Activated naive CD4-positive, alpha-beta T cell treated with anti-CD3 and anti-CD28 coated beads, Interleukin-2, amount 50 U/mL, for 16 hours (primary cell): ENCODE measurements around the gene FAM120AOS.

ENCODE experiments used
- DNase-seq: peaks from one replicate; pipeline ENCODE4 v3.0.0-alpha.2; 2020

FAM120AOS gene

DNA sequence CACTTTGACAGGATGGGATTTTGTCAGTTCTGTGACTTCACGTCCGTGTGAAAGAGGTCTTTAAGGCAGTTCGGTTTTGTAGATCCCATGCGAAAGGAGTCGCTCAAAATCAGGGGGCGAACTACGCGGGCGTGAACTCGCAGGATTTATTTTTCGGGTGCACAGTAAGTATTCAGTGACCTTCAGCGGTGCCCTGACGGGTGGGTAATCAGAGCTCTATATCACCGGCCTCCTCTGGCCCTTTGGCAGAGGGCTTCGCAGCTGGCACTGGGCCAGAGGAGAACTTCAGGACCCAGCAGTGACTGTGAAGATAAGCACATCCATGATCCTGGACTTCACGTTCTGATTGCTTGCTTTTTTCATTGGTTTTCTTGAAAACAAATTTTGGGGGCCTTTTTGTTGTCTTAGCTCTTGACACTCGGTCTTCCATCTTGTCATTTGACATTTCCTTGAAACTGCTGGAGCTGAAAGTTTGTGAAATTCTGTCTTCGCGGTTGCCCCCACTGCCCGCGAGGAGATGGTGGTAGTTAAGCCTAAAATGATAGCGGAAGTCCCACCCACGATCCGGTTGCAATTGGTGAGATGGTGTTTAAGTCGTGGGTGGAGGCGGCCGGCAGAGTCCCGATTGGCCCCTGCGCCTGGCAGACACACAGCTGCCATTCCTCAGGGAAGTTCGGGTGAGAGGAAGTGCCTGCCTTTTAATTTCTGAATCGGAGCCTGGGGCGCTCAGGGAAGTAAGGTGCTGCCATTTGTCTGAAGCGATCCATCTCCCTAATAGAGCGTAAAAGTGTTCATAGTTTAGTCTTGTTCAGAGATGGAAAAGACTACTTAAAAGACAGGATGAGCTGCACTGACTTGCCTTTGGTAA lies at the start of gene FAM120AOS:
Gene FAM120AOS, minus strand, starts transcription at position 535 of the 868 bp plus-strand sequence. CDS start 872 bp downstream, outside the sequence.
- peak; percentile 83 for DNase-seq

DNA sequence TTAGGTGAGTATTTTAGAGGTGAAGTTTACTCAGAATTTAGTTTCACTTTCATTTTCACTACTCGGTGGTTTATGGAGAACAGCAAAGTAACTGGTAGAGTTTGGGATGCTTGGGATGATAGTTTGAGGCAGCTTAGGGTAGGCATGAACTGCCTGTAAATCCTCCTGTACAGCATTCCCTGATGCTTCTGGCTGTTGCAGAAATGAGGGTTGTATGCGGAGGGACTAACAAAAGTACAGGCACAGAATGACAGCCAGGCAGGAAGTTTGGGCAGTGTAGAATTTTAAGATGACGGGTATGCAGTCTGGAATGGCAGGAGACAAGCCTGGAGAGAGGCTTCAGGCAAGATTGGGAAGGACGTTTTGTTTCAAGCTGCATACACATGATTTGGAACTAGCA lies 48.0 kb upstream of the FAM120AOS start:
- DNase-seq = no peak

DNA sequence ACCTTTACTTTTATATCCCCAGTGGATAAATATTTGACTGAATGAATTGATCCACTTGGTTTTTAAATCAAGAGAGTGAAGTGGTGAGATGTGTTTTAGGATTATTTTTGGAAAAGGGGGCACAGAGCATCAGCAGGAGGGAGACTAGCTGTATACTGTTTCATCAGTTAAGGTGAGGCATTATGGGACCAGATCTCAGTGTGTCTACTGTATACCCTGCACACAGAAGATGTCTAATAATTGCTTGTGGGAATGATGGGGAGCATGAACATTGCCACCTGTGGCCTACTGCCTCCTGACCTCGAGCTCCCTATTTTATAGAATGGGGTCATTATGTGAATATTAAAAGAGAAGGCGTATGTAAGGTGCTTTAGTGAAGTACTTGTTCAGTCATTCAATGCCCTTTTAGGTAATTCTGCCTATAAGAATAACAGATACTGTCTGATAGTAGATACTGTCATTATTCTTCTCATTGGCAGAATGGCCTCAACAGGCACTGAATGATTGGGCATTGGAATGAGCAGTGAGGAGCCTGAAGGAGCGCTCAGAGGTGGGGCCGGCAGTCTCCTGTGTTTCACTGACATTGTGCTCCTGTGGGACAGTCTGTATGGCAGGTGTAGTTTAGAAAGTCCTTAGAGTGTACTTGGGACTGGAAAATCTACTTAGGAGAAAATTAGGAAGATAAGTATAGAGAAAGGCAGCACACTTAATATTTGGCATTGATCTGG lies 47.4 kb upstream of the FAM120AOS start:
- no peak for DNase-seq

DNA sequence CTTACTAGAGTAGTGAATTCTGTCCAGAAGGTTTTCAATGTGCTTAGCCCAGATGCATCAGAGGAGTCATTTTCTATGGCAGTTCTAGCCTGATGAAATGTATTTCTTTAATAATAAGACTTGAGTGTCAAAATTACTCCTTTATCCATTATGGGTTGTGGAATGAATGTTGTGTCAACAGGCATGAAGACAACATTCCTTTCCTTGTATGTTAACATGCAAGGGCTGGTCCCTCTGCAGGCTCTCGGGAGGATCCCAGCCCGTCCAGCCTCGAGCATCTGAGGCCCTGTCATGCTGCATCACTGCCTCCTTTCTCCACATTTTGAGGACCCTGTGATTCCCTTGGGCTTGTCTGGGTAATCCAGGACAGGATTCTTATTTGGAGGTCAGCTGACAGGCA lies 42.9 kb upstream of the FAM120AOS start:
- DNase-seq = no peak

DNA sequence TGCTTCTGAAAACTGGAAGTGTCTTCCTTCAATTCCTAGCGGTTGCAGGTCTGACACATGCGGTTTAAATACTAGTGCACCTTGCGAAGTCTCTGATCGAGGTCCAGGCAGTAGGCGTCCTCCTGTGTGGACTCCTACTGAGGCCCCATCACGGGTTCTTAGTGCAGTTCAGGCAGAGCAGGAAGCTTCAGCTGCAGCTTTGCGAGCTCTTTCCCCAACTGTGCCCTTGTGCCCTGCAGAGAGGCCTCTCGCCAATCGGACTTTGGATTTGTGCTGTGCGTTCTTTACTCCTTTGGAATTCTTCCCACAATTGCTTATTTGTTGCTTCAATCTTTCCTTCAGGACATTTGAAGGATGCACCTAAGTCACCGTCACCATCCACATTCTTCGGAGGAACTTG lies 40.6 kb upstream of the FAM120AOS start:
- DNase-seq = no peak

DNA sequence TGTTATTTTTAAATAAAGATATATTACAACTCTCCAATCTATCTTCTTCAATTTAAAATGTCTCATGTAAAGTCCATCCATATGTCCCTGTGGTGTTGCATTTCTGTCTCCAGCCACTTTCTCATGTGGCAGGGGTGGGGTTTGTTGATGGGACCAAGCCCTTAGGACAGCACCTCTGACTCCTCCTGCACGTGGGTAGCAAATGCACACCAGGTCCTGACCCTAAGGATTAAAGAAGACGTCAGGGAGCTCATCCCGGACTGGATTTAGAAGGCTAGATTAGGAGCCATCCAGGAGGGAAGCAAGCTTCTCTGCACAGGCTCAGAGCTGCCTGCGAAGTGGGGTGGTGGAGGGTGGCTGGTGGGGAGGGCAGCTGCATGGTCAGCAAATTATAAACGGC lies 38.9 kb upstream of the FAM120AOS start:
- no peak for DNase-seq

DNA sequence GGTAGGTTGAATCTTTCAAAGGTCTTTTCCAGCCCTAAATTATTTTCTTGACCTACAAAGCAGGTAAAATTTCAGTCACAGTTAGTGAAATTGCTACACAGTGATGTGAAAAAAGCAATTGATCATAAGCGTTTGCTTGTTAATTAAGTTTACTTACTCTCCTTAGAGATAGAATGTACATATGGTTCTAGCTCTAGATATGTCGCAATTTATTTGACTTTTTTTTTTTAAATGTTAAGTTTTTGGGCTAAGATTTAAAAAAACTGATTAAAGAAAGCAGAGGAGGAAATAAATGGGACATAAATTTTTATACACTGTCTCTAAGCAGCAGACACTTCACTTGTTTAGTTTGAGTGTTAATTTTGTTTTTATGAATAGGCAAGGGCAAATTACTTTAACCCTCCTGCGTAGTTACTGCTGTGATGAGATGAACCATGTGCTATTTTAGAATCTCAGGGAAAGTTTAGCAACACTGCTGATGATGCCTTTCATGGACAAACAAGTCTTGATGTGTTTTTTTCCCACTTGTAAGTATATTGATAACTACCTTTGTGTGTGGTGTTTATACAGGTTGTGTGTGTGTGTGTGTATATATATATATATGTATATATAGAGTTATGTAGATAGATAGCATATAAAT lies 38.3 kb upstream of the FAM120AOS start:
- DNase-seq = no peak

DNA sequence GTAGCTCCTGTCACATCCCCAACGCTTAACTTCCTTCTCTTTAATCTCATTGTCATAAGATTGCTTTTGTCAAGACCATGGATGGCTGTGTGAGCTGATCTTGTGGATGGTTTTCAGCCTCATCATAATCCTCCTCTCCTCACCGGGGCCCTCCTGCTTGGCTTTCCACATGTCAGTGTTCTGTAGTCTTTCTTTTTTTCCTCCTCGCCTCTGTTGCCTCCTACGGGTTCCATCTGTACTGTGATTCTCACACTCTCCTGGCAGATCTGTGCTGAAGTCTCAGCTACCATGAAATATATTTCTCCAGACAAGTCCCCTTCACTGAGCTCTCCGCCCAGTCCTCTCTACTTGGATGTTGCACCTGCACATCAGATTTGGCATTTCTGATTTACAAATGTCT lies 34.9 kb upstream of the FAM120AOS start:
- no peak for DNase-seq

DNA sequence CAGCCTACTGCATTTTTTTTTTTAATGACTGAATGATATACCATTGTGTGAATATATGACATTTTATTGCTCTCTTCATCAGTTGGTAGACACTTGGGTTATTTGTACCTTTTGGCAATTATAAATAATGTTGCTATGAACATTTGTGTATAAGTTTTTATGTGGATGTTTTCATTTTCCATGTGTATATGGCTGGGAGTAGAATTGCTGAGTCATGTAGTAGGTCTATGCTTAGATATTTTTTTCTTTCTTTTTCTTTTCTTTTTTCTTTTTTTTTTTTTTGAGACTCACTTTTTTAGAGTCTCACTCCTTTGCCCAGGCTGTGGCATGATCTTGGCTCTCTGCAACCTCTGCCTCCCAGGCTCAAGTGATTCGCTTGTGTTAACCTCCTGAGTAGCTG lies 32.9 kb upstream of the FAM120AOS start:
- no peak for DNase-seq

DNA sequence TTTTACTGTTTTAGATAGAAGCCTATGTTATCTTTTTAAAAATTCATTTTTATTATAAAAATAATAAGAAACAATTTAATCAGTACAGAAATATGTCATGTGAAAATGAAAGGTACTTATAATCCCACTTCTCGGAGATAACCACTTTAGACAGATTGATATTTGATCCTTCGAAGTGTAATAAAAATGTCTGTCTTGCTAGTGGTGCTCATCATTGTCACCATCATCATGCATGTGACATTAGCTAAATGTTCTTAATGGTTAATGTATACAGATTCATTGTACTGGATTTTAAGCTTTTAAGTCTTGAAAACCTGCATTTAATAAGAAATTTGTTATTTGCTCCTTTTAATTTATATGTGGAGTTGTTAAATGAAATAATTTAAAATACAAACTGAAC lies 30.1 kb upstream of the FAM120AOS start:
- DNase-seq = no peak

DNA sequence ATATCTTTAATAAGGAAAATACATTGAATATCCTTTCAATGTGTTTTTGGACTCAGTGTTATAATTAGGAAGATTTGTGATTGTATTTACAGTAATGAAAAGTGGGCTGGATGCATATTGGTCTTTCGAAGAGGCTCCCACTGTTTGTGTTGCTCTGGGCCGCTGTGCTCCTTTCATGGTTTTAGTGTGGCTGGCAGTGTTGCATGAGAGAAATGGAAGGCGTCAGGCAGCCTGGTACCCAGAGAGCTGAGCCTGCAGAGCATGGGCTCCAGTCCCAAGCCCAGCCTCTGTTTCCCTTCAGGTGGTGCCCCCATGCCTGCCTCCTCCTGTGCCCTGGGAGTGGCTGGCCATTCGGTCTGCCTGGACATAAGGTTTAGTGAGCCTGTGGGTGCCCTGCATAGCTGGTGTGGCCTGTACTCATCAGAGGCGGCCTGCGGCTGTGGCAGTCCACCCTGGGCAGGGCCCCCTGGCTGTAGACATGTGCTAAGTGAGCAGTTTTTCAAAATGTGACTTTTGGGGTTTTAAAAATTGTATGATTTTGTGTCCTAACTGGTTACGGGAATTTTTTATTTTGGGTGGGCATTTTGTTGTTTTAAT lies 27.4 kb upstream of the FAM120AOS start:
- DNase-seq = no peak

DNA sequence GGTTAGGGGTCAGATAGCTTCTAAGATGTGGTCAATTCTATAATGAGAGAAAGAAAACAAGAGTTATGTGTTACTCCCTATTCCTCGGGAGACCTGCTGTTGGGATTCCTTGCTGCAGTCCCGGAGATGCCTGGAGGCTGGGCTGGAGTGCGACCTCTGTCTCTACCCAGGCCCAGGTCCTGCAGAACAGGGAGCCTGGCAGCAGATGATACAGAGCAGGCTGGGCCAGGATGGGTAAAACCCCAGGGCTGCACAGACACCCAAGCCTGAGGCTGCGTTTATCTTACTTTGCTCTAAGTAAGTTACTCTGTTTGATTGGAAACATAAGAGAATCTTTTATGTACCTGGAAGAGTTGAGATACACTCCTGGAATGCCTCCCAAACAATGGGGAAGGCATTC lies 26.9 kb upstream of the FAM120AOS start:
- DNase-seq = no peak

DNA sequence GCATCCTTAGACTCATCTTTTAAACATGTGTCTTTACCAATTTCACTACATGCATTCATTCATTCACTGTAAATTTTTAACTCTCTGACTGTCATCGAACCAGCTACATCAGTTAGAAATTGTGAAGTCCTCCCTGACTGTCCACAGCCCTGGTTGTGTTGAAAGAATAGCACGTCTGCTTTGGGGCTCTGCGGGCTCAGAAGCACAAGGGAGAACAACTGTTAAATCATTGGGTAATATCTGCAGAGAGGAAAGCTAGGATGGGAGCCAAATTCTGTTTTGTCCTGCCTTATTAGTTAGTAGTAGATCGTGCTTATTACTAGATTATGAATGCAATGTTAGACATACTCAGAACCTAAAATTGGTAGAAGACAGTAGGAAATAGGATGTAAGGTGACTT lies 26.3 kb upstream of the FAM120AOS start:
- DNase-seq = no peak

DNA sequence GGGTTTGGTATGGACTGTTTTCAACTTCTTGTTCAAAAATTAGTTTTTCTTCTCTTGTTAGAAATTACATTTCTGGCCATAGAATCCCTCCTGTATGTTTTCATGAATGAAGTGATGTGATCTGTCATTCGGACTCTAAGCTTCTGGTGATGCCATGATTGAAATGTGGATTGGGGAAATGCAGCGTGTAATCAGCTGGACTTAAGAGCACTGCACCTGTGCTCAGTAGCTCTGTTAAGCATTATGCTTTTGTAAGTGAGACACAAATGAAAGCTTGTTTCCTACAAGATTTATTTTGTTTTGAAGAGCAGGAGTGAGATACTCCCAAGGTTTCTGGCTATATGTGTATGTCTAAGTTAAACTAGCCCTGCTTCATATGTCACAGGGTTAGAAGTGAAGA lies 24.0 kb upstream of the FAM120AOS start:
- no peak for DNase-seq

DNA sequence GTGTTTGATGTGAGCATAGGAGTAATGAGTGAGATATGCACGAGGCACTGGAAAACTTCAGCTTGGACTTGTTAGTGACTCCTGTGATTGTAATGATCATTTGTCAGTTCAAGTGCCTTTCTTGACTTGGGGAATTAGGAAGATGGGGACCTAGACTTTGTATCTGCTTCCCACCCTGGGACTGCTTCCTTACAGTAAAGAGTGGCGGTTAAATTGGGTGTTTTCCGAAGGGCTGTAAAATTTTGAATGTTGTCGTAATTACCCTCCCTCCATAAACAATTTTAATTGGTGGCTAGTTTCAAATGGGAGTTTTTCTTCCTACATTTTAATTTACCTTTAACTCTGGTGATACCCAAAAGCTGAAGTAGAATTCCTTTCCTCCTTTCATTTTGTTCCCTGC lies 23.5 kb upstream of the FAM120AOS start:
- DNase-seq = no peak

DNA sequence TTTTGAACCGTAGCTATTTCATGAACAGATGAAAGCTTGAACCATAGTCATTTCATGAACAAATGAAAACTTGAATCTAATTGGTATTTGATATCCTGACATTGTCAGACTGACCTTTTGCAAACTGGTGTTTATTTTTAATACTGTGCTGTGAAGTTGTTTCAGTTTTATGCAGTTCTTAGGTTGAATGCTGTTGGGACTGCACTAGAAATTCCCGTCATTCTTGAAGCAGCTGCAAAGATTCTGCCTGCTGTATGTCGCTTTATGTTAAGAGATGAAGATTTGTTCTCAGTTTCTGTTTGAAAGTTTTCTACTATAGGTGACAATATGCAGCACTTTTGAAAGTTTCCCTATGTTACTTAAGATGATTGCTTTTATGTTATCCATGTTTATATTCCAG lies 22.5 kb upstream of the FAM120AOS start:
- no peak for DNase-seq

DNA sequence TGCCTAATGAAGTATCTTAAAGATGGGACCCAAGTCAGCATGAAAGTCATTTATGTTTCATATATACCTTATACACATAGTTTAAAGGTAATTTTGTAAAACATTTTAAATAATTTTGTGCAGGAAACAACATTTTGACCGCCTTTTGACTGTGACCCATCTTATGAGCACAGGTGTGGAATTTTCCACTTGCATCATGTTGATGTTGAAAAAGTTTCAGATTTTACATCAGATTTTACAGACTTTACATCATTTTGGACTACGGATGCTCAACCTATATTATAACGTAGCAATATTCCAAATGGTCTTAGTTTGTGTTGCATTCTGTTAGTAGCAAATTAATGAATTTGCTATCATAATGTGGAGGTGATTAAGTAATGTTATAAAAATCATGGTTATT lies 21.7 kb upstream of the FAM120AOS start:
- no peak for DNase-seq

DNA sequence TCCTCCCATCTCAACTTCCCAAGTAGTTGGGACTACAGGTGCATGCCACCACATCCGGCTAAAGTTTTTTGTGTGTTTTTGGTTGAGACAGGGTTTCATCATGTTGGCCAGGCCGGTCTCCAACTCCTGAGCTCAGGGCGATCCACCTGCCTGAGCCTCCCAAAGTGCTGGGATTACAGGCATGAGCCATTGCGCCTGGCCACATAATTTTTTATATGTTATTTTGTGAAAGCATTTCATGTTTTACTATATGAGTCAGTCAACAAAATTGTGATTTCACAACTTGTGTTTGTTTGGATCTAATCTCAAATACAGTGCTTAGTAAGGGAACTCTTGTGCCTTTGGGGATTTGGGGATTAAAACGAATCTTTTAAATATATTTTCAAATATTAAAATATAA lies 20.0 kb upstream of the FAM120AOS start:
- DNase-seq = no peak

DNA sequence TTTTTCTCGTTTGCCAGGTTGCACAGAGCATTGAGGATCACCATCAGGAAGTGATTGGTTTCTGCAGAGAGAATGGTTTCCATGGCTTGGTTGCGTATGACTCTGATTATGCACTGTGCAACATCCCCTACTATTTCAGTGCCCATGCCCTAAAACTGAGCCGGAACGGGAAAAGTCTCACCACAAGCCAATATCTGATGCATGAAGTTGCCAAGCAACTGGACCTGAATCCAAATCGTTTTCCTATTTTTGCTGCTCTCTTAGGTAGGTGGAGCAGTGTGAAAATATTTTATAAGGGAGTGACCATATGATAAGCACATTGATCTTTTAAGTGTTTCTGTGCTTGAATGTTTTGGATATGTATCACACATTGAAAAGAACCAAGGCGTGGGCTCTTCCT lies 17.7 kb upstream of the FAM120AOS start:
- no peak for DNase-seq

DNA sequence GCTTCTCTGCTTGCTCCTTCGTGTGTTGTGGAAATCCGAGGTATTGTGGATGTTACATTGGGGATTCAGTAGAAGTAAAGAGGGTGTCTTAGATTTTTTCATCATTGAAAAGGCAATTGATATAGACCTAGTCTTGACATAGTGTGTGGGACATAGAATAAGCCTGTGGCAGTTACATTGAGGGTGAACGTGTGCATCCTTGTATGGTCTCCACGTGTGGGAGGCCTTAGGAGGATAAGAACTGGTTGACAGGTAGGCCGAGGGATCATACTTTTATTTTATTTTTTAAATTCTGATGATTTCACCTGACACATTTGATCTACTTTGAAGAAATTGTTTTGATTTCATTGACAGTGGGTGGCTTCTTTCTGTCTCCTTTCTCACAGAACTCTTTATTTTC lies 17.0 kb upstream of the FAM120AOS start:
- DNase-seq = no peak

DNA sequence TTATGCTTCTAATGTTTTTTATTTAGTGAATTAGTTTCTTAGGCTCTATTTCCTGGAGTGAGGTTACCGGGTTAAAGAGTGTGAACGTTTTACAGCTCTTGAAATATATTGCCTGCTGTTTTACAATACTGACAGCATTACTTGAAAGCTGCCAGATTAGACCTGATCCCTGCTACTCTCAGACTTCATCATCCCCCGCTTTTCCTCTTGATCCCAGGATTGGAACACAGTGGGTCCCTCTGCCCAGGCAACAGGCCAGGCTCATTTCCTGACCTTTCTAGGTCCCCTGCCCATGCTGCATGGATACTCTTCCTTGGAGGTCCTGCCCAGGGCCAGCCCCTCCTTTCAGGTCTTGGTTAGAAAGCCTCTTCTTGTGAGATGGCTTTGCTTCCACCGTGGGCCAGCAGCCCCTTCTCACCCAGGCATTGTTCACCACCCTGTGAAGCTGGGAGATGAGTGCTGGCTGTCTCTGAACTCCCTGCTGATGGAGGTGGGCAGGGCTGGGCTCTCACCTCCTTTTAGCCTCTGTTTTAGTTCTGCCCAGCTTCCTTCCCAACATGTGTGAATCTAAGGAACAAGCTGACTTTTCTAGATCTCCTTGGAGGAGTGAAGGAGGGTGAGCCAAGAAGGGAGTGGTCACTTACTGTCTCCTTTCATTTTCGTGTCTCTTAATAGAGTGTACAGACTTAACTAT lies 15.5 kb upstream of the FAM120AOS start:
- DNase-seq = no peak

DNA sequence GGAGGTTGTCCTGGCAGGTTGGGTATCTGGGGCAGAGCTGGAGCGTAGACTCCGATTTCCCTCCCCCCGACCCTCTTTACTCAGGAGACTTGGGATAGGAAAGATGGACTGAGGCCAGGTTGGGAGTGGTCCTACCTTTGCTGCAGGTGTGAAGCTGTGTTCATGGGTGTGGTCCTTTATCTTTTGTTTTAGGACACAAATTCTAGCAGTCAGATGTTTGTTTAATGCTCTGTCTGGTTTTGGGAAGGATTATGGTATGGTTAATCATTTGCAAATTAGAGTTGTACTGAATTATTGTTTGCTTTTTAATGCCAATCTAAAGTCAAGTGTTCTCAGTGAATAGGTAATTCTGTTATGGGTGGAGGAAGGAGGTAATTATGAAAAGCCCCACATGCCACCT lies 14.1 kb upstream of the FAM120AOS start:
- DNase-seq = no peak

DNA sequence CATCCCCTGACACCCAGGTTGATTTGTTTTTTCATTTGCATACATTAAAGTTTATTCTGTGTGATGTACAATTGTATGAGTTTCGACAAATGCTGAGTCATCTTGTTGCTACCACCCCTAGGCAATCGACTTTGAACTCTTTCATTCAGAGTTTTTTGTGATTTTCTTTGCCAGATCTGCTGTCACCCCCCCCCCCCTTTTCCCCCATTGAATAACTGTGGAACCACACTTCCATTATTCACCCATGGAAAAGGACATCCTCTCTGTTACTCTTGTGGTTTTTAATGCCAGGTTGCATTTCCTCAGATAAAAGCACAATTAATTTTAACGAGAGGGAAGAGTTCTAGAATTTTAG lies 13.7 kb upstream of the FAM120AOS start:
- DNase-seq = no peak
